Measurements from ENCODE around the gene OR7C1.
"Not testable (repeated sequence)": the region's sequence is repeated elsewhere in the genome, so short reads cannot be mapped to it uniquely, and the experiment has no call there.

The OR7C1 gene

DNA sequence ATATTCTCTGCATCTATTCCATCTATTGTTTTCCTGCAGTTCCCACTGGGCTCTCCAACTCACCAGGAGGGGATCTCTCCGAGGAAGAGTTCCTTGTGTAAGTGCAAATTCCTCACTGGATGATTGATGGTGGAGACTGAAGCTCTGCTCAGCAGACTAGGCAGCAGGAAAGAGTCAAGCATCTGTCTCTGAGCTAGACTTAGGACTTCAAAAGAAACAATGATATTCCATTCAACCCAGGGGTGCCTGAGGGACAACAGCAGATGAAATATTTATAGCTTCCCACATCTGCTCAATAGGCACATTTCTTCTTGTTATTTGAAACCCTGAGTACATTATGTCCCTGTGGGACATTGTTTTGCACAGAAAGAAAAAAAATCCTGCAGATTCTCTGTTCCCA, at the start of gene OR7C1, which contains the start of gene OR7A5:
Gene OR7C1, minus strand, starts transcription at position 175 of the 400 bp plus-strand sequence. CDS start 35,049 bp downstream, outside the sequence.
Gene OR7A5, minus strand, starts transcription at position 175 of the 400 bp plus-strand sequence. CDS start 6,944 bp downstream, outside the sequence.
- DNase-seq (ENCODE audit: low read depth) = no peak

DNA sequence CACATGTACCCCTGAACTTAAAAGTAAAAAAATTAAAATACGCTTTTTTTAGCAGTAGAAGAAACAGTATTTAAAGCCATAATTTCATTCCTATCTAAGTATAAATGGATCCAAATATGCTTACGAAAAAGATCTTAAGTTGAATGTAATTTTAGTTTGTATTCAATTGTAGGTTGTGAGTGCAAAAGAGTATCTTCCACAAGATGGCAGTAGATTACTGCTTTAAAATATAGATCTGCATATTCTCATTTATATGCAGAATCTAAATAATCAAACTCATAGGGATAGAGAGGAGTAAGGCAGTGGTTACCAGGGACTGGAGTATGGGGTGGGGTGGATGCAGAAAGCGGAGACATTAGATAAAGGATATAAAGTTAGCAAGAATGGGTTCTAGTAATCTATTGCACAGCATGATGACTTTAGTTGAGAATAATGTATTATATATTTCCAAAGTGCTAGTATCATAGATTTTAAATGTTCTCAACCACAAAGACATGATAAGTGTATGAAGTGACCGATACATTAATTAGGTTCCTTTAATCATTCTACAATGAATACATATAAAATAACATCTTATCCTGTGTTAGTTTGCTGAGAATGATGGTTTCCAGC, 36.7 kb upstream of the OR7C1 start:
- DNase-seq (ENCODE audit: low read depth) = no peak

DNA sequence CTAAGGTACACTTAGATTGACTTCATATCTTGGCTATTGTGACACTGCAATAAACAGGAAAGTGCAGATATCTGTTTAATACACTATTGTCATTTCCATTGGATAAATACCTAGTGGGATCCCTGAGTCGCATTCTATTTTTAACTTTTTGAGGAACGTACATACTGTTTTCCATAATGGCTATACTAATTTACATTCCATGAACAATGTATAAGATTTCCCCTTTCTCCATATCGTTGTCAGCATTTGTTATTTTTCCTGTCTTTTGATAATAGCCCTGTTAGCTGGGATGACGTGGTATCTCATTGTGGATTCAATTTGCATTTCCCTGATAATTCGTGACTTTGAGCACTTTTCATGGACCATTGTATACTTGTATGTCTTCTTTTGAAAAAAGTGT, 33.5 kb upstream of the OR7C1 start:
- no peak for DNase-seq (ENCODE audit: low read depth)

DNA sequence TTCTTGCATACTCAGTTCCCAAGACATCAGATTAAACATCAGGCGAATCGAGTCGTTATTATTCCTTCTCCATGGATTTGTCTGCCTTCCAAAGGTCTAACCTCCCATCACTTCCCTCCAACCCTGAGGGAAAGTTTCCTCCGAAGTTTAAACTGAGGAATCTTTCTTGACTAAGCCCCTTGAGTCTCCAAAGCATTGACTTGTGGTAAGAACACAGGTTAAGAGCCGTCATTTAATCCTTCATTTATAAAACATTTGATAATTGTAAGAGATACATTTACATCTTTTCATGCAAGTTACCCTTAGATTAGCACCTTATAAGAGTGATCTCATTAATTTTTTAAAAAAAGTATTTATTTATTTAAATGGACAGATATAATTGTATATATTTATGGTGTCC, 13.8 kb upstream of the OR7C1 start, which contains the start of gene OR7A10:
Gene OR7A10, minus strand, starts transcription at position 101 of the 400 bp plus-strand sequence. CDS start 7,045 bp downstream, outside the sequence.
- no peak for DNase-seq (ENCODE audit: low read depth)

DNA sequence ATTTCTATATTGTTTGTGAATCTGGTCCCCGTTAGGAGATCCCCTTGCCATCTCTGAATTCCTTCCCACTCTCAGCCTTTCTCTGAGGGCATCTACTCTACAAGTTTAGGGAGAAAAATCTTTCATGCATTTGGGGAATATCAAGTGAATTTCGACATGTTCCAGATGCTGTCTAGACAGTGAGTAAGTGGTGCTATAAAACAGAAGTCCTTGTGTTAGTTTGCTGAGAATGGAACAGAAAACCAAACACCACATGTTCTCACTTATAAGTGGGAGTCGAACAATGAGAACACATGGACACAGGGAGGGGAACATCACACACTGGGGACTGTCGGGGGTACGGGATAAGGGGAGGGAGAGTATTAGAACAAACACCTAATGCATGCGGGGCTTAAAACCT, 8.6 kb upstream of the OR7C1 start:
- DNase-seq (ENCODE audit: low read depth) = no peak

DNA sequence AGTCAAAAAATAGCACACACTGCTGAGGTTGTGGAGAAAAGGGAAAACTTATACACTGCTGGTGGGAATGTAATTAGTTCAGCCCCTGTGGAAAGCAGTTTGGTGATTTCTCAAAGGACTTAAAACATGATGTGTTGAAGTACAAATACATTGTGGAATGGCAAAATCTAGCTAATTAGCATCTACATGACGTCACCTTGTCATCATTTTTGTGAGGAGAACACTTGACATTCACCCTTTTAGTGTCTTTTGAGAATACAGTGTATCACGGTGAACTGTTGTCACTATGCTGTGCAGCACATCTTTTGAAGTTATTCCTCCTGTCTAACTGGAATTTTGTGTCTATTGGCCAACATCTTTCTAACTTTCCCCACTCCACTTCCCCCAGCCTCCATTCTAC, 8.2 kb upstream of the OR7C1 start:
- no peak for DNase-seq (ENCODE audit: low read depth)

DNA sequence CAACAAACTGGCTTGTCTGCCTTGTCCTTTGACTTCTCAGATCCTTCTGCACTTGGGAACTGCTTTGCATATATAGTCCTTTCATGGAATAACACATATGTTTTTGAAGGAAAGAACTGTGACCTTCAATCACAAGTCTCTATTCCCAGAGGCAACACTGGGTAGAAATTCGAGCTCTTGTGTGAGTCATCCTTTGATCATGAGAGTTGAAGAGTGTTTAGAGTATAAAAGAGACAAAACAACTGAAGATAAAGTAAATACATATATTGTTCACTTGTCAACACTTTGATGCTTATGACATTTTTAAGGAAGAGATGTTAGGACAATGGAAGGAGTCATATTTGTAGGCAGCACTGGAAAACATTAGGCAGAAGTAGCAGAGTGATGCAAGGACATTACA, 5.2 kb upstream of the OR7C1 start:
- no peak for DNase-seq (ENCODE audit: low read depth)

DNA sequence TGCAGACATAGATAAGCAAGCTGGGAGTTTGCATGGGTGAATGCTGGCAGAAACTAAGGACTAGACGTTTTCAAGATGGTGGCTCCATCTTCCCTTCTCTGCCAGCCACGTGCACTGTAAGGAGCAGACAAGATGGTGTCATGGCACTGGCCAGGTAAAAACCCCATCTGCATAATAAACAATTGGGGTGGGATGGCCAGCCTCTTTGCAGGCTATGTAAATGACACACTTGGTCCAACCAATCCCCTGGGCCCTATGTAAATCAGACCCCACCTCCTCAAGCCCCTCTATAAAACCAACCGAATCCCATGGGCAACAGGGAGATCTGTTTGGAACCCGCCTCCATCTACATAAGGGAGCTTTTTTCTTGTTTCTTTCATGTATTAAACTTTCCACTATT, 2.4 kb upstream of the OR7C1 start:
- no peak for DNase-seq (ENCODE audit: low read depth)

DNA sequence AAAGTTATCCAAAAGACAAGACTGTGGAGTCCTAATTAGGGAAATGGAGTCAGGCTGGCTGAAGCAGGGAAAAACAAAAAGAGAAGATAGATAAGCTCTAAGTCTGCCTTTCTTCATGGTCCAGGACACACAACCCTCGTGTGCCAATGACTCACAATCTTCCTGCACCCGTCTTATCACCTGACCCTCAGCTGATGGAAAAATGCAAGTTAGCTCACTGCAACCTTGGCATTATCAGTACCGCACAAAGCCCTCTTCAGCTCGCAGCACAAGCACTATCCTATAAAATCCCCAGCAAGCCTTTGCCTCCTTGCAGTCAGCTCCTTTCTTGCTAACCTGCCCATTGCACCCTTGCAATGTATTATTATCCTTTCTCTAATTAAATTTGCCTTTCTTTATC, 4.3 kb downstream of the OR7C1 start:
- no peak for DNase-seq (ENCODE audit: low read depth)

DNA sequence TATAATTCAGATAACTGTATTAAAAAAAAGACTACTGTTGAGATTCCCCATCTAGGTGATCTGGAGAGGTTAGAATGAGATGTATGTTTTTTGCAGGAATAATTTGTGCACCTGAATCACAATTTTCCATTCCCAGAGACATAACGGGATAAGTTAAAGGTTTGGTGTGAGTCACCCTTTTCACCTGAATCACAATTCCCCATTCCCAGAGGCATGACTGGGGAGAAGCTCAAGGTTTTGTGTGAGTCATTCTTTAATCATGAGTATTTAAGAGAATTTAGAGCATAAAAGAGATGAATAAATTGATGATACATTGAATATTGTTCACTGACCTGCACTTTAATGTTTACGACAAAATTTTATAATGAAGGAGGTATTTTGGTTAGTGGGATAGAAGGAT, 9.0 kb downstream of the OR7C1 start:
- DNase-seq (ENCODE audit: low read depth) = no peak

DNA sequence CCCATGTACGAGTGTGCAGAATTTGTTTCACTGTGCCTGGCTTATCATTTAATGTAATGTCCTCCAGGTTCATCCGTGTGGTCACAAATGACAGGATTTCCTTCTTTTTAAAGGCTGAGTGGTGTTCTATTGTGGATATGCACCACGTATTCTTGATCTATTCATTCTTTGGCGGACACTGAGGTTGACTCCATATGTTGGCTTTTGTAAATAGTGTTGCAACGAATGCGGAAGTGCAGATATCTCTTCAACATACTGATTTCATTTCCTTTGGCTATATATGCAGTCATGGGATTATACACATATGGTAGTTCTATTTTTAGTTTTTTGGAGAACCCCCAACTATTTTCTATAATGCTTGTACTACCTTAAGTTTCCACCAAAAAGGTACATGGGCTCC, 13.0 kb downstream of the OR7C1 start:
- DNase-seq (ENCODE audit: low read depth) = no peak

DNA sequence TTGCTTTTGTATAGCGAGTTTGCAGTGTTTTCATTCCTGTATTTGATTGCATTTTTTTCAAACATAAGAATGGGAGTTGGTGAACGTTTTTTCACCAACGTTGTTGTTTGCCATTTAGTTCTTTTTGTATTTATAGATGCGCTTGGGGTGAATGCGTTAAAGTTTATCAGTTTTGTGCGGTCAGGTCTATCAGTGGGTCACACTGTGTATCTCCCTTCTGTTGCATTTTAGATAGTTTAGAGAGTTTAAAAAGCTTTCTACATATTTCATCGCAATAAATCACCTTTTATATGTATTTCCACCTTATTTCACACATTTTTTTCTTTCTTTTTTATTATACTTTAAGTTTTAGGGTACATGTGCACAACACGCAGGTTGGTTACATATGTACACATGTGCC, 16.4 kb downstream of the OR7C1 start:
- DNase-seq (ENCODE audit: low read depth) = no peak

DNA sequence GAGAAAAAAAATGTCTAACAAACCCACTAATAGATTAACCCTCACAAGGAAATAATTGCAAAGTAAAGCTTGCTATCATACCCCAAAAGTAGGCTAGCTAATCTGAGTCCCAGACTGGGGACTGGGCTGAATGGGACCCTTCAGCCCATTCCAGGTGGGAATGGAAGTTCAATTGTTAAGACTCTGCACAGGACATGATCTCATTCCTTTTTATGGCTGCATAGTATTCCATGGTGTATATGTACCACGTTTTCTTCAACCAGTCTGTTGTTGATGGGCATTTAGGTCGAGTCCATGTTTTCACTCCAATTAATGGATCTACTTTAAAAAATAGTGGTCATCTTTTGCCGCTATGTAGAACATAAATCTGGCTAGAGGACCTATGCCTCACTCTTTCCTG, 17.9 kb downstream of the OR7C1 start:
- DNase-seq (ENCODE audit: low read depth) = no peak

DNA sequence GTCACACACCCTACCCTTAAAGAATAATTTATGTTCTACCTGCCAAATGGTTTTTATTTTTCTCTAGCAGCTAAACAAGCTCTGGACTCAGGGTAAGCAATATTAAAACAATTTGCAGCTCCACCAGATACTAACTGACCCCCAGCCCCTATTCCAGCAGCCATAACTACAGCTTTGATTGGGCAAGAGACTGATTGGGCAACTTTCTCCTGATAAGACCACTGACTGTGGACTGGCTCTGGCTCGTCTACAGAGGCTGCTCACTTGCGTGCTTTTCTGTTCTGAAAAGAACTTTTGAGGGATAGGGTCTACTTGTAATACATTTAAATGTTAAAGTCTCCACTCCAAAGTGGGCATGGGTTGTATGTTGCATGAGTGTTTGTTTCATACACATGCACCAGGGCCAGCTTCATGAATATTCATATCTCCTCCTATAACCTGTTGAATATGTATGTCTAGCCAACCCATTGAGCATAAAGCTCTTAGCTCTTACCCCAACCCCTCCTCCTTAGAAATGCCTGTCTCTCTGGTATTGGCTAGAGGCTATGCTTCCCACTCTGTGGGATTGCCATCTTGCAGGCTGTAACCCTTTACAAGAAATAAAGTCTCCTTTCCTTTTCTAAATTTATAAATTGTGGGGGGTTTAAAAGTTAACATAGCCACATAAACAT, 19.9 kb downstream of the OR7C1 start:
- DNase-seq (ENCODE audit: low read depth) = no peak

DNA sequence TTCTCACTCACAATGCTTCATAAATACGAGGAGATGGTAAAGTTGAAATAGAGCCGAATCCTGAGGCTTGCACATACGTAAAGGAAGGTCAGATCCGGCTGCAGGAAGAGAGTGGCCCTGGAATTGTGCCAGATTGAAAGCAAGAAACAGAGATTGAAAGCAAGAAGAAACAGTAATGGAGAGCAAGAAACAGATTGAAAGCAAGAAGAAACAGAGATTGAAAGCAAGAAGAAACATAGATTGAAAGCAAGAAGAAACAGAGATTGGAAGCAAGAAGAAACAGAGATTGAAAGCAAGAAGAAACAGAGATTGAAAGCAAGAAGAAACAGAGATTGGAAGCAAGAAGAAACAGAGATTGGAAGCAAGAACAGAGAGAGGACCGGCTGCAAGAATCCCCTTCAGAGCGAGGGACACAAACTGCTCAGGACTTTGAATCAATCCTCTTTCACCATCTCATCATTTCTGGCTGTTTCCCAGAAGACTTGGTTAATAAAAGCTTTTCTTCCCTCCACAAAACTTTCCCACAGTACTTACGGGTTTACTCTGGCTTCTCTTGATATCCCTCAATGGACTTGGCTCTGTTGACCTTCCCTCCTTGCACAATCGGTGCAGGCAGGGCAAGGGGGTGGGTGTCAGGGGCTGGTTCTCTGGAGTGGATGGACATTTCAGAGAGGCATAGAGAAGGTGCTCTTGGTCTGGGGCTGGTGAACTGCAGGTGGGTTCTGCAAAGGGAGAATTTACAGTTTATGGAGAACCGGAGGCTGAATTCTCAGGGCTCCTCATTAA, 25.5 kb downstream of the OR7C1 start:
- DNase-seq (ENCODE audit: low read depth) = no peak

DNA sequence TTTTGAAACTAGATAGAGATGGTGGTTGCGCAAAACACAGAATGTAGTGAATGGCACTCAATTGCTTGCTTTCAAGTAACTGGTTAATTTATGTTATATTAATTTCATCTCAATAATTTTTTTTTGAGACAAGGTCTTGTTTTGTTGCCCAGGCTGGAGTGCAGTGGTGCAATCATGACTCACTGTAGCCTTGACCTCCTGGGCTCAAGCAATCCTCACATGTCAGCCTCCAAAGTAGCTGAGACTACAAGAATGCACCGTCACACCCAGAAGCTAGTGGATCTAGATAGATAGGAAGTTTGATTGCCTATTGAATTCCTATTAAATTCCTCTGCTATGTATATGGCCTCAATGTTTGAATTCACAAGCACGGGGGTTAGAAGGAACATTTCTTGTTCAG, 30.2 kb downstream of the OR7C1 start:
- DNase-seq (ENCODE audit: low read depth) = no peak

DNA sequence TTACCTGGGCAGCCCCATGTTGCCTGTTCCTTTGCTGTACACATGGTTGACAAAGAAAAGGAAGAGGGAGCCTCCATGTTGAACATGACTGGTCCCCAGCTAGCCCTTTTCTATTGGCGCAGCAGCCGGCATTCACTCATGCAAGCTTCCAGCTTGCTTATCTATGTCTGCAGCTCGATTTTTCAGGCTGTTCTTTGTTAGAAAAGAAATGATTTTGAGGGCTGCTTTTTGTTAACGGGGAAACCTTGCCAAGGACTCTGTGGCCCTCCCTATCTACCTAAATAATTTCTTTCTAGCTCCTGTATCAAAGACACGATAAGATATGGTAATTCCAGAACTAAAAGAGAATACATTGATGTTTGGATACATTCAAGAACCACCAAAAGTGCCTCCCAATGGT, 36.2 kb downstream of the OR7C1 start:
- no peak for DNase-seq (ENCODE audit: low read depth)

DNA sequence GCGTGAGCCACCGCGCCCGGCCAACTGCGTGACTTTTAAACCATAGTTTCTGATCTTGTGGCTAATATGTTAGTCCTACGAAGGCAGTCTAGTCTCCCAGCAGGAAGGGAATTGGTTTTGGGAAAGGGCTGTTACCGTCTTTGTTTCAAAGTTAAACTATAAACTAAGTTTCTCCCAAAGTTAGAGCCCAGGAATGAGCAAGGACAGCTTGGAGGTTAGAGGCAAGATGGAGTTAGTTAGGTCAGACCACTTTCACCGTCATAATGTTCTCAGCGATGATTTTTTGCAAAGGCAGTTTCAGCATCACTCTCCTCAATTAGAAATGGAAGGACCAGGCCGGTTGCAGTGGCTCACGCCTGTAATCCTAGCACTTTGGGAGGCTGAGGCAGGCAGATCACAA, 39.0 kb downstream of the OR7C1 start:
- DNase-seq (ENCODE audit: low read depth) = no peak

DNA sequence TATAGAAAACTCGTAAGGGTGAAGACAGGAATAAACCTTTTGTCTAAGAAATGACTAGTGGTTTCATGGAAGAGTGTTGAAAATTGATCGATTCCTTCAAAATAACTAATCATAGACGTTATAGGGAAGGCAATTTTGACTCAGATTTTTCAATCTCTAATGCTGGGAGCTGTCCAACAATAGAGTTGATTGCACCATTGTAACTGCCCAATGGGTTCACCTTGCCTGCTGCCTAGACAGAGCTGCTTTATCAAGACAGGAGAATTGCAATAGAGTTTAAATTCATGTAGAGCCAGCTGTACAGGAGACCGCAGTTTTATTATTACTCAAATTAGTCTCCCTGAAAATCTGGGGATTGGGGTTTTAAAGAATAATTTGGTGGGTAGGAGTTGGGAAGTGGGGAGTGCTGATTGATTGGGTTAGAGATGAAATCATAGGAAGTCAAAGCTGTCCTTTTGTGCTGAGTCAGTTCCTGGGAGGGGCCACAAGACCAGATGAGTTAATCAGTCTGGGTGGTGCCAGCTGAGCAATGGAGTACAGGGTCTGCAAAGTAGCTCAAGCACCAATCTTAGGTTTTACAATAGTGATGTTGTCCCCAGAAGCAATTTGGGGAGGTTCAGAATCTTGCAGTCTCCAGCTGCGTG, 39.8 kb downstream of the OR7C1 start:
- DNase-seq (ENCODE audit: low read depth) = no peak

DNA sequence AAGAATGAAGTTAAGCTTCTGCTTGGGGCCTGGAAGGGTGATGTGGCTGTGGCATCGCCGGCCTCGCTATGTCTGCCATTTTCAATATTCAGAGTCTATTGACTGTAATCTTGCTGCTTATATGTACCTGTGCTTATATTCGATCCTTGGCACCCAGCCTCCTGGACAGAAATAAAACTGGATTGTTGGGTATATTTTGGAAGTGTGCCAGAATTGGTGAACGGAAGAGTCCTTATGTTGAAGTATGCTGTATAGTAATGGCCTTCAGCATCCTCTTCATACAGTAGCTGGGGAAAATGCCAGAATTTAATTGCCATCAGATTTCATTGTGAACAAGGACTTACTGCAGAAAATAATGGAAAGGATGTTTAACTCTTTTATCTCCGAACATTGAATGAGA, 42.7 kb downstream of the OR7C1 start:
- not testable (repeated sequence) for DNase-seq (ENCODE audit: low read depth)

DNA sequence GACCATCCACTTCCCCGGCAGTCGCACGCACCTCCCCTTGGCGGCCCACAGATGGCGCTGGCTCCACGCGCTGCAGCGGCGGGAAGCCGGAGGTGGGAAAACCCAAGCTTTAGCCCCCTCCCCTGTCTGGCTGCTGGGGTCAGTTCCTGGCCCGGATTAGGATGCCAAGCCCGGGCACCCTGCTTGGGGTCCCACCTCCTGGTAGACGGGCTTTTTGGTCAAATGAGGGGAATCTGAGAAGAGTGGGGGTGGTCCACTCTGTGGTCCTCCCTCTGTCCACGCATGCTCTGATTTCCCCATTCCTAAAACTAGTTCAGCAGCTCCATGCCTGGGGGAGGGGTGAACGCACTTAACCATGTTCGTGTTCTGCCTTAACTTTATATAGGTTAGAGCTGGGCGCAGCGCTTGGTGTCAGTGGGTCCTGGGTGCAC, 48.5 kb downstream of the OR7C1 start:
- peak; percentile 21 for DNase-seq (ENCODE audit: low read depth)

DNA sequence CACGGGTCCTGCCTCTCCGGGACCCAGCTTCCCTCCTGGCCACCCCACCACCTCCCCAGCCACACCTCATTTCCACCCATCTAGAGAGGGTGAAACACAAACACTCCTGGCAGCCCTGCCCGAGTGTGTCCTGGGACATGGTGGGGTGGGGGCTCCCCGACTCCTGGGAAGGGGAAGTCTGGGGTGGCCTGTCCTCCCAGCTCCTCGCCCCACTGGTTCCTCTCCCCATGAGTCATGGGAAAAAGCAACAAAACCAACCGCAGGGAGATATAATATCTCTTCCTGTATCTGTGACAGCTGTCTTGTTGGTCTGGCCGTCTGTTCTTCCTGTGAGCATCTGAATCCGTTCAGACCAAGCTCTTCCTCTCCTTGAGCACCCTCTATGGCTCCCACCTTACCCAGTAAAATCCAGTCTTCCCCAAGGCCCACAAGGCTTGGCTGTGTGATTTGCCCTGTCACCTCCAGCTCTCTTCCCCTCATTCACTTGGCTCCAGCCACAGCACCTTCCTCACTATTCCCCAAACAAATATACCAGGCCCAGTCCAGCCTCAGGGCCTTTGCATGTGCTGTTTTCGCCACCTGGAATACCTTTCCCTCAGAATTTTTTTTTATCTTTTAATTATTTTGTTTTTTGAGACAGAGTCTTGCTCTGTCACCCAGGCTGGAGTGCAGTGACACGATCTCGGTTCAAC, 49.7 kb downstream of the OR7C1 start:
- DNase-seq (ENCODE audit: low read depth) = not testable (repeated sequence)

Data from activated T-cell treated with anti-CD3 and anti-CD28 coated beads for 48 hours (primary cell).